Neural cell (in vitro differentiated cells): Measurements from ENCODE around the gene C14orf180.

Source experiments
- EZH2 ChIP-seq: fragments of 200-600, 300-800 bp; shearing (Covaris generic), sonication (generic); IDR thresholded peaks from 2 replicates; pipeline ENCODE4 v1.6.1; 2014; ENCODE audit warnings: antibody characterized with exemption, low read length, borderline replicate concordance, mild to moderate bottlenecking; ENCODE audit not compliant: insufficient read depth, poor library complexity, severe bottlenecking
- POLR2AphosphoS5 ChIP-seq: IDR thresholded peaks from 2 replicates; pipeline ENCODE4 v1.6.1; 2012
- RAD21 ChIP-seq: fragments of 450-650 bp; conservative IDR thresholded peaks from 2 replicates; pipeline ENCODE4 v1.6.1; 2014; ENCODE audit warnings: antibody characterized with exemption, mild to moderate bottlenecking, moderate library complexity
- TAF1 ChIP-seq: IDR thresholded peaks from 2 replicates; pipeline ENCODE4 v1.6.1; 2012; ENCODE audit warnings: low read depth
- TF ChIP-seq, protein P1 (sequence below): fragments of 450-650 bp; IDR thresholded peaks from 2 replicates; pipeline ENCODE4 v1.5.1; 2014; ENCODE audit warnings: antibody characterized with exemption, mild to moderate bottlenecking, moderate library complexity; ENCODE audit not compliant: poor library complexity, severe bottlenecking

DNA sequence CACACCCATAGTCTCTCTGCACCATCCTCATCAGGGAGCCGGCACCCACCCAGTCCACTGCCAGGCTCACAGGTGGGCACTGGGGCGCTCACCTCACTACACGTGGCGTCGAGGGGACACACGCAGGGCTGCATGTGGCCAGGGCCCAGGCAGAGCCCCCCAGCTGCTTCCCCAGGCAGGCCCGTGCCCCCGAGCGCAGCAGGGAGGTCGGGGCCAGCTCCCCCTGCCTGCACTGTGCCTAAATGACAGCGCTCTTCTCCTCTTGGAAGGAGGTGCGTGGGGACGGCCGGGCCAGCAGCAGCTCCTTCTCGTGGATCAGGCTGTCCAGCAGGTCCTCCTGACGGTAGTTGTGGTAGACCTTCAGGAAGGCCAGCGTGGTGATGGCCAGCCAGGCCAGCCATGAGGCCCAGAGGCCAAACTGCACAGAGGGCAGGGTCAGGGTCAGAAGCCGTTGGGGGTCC, 13.7 kb downstream of the C14orf180 start:
- TF ChIP-seq POLR2AphosphoS5 (no peak), RAD21 (no peak), TAF1 (no peak), EZH2 (no peak)
- TF ChIP-seq, protein P1, sequence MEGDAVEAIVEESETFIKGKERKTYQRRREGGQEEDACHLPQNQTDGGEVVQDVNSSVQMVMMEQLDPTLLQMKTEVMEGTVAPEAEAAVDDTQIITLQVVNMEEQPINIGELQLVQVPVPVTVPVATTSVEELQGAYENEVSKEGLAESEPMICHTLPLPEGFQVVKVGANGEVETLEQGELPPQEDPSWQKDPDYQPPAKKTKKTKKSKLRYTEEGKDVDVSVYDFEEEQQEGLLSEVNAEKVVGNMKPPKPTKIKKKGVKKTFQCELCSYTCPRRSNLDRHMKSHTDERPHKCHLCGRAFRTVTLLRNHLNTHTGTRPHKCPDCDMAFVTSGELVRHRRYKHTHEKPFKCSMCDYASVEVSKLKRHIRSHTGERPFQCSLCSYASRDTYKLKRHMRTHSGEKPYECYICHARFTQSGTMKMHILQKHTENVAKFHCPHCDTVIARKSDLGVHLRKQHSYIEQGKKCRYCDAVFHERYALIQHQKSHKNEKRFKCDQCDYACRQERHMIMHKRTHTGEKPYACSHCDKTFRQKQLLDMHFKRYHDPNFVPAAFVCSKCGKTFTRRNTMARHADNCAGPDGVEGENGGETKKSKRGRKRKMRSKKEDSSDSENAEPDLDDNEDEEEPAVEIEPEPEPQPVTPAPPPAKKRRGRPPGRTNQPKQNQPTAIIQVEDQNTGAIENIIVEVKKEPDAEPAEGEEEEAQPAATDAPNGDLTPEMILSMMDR, result no peak
